ENCODE data around the gene YDJC.
A peak's percentile ranks its signal among the peaks of the same experiment; 100 is the strongest.
"Not testable (repeated sequence)": the region's sequence is repeated elsewhere in the genome, so short reads cannot be mapped to it uniquely, and the experiment has no call there.

YDJC gene

DNA sequence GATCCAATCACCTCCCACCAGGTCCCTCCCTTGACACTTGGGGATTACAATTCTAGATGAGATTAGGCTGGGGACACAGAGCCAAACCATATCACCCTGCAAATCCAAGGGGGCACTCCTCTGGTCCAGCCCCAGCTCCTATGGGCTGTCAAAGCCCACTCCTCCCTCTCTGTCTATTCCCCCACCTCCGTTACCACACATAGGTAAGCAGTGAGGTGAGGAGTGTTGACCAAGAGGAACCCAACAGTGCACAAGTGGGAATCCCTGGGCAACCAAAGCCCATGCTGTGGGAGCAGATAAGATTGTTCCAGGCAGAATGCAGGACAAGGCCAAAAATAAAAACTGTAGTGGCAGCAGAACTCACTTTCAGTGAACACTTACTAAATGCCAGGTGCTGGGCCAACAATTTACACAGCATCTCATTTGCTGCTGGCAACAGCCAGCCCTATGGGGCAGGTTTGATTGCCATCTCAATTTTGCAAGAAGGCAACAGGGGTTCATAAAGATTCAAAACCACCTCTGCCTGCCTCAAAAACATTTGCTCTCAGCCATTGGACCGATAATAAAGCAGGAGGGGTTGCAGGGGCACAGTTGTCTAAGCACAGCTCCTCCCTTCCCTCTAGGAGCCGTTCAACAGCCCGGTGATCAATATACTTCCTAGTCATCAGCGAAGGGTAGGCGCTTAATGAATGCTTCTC, 21.1 kb upstream of the YDJC start:
- H3K4me3 ChIP-seq (replicated peaks; ENCODE audit: low read depth, low read length): peak overlapping the region; percentile 73
- TF ChIP-seq, protein P1, sequence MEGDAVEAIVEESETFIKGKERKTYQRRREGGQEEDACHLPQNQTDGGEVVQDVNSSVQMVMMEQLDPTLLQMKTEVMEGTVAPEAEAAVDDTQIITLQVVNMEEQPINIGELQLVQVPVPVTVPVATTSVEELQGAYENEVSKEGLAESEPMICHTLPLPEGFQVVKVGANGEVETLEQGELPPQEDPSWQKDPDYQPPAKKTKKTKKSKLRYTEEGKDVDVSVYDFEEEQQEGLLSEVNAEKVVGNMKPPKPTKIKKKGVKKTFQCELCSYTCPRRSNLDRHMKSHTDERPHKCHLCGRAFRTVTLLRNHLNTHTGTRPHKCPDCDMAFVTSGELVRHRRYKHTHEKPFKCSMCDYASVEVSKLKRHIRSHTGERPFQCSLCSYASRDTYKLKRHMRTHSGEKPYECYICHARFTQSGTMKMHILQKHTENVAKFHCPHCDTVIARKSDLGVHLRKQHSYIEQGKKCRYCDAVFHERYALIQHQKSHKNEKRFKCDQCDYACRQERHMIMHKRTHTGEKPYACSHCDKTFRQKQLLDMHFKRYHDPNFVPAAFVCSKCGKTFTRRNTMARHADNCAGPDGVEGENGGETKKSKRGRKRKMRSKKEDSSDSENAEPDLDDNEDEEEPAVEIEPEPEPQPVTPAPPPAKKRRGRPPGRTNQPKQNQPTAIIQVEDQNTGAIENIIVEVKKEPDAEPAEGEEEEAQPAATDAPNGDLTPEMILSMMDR (IDR thresholded peaks at IDR 0.05; ENCODE audit: low read length, missing control alignments): no peak
- DNase-seq (ENCODE audit: low read depth): no peak

DNA sequence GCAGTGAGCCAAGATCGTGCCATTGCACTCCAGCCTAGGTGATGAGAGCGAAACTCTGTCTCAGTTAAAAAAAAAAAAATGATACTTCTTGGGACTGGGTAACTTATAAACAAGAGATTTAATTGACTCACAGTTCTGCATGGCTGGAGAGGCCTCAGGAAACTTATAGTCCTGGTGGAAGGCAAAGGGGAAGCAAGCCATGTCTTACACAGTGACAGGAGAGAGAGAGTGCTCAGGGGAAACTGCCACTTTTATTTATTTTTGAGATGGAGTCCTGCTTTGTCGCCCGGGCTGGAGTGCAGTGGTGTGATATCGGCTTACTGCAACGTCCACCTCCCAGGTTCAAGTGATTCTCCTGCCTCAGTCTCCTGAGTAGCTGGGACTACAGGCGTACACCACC, 20.5 kb upstream of the YDJC start:
- TF ChIP-seq, protein P1 (IDR thresholded peaks at IDR 0.05; ENCODE audit: low read length, missing control alignments): no peak
- DNase-seq (ENCODE audit: low read depth): no peak
- no peak overlapping the region for H3K4me3 ChIP-seq (replicated peaks; ENCODE audit: low read depth, low read length)

DNA sequence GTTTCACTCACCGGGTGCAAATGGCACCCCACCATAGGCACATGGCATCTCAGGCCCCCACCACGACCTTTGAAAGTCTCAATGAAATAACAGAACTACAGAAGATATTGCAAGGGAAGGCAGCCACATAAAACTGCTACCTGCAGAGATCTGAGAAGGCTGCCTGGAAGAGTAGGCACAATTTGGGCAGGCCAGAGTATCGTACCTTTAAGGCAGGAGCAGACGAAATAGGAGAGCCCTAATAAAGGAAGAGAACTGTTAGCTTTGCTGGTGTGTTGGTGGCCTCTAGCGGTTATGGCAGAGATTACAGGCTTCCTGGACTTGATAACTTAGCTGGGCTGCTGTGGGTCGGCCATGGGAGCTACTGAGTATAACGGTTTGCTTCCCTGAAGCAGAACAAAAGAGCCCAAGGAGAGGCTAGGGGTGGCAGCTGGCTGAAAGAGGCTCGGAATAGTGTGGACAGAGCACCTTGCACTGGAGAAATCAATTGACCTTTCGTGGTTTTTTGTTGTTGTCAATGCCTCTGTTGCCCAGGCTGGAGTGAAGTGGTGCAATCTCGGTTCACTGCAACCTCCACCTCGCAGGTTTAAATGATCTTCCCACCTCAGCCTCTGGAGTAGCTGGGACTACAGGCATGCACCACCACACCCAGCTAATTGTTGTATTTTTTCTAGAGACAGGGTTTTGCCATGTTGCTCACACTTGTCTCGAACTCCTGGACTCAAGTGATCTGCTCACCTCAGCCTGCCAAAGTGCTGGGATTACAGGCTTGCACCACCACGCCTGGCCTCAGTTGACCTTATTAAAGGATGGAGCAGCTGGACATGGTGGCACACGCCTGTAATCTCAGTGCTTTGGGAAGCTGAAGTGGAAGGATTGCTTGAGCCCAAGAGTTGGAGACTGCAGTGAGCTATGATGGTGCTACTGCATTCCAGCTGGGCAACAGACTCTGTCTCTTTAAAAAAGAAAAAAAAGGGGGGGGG, 17.1 kb upstream of the YDJC start:
- DNase-seq (ENCODE audit: low read depth): peak; percentile 88
- TF ChIP-seq, protein P1 (IDR thresholded peaks at IDR 0.05; ENCODE audit: low read length, missing control alignments): peak; percentile 93
- H3K4me3 ChIP-seq (replicated peaks; ENCODE audit: low read depth, low read length): no peak overlapping the region

DNA sequence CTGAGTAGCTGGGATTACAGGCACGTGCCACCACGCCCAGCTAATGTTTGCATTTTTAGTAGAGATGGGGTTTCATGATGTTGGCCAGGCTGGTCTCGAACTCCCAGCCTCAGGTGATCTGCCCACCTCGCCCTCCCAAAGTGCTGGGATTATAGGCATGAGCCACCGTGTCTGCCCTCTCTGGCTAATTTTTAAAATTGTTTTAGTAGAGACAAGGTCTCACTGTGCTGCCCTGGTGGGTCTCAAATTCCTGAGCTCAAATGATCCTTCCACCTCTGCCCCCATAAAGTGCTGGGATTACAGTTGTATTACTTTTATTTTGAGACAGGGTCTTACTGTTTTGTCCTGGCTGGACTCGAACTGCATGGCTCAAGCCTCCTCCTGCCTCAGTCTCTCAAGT, 15.7 kb upstream of the YDJC start:
- not testable (repeated sequence) for H3K4me3 ChIP-seq (replicated peaks; ENCODE audit: low read depth, low read length); DNase-seq (ENCODE audit: low read depth)

DNA sequence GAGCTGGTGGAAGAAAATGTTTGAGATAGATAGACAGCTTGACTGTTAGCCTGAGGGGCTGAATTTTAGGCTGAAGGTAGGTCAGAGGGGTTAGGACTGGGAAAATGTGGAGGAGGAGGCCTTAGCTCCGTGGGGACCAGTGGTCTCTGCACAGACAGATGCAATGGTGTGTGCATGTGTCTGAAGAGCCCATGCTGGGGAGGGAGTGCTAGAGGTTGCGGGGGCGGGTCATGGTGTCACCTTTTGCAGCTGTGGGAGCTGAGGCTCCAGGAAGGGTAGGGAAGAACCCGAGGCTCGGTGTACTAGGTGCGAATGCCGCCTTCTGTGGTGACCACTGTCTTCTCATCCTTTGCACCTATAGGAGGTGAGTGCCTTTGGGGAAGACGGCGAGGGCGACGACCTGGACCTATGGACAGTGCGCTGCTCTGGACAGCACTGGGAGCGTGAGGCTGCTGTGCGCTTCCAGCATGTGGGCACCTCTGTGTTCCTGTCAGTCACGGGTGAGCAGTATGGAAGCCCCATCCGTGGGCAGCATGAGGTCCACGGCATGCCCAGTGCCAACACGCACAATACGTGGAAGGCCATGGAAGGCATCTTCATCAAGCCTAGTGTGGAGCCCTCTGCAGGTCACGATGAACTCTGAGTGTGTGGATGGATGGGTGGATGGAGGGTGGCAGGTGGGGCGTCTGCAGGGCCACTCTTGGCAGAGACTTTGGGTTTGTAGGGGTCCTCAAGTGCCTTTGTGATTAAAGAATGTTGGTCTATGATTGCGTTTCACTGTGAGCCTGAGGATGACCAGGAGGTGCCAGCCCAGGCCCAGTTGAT, 13.9 kb upstream of the YDJC start:
- no peak for DNase-seq (ENCODE audit: low read depth)

DNA sequence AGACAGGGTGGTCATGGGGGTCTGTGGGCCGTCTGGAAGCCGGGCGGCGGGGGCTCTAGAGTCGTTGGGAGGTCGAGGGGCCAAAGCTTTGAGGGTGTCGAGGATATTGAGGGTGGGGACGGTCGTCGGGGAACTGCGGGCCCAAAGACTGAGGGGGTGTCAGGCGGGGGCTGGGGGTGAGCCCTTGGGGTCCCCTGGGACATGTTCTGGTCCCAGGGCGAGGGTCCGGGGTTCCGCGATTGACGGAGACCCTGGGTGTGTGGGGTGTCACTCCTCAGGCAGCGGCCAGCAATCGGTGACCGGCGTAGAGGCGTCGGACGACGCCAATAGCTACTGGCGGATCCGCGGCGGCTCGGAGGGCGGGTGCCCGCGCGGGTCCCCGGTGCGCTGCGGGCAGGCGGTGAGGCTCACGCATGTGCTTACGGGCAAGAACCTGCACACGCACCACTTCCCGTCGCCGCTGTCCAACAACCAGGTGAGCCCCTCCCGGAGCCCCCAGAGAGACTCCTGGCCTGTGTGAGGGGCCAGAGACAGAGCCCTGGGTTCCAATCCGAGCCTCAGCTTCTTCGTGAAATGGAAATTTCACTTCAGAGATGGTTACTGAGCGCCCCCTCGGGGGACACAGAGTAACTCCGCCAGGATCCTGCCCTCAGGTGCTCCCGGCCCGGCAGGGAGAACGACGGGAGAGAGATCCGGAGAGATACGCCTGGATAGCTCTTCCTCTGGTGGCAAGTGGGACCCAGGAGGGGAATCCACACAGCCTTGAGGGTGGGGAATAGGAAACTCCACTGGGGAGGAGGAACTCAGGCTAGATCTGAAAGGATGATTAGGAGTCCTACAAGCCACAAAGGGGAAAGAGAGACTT, 13.0 kb upstream of the YDJC start:
- H3K4me3 ChIP-seq (replicated peaks; ENCODE audit: low read depth, low read length): peak overlapping the region; percentile 75
- DNase-seq (ENCODE audit: low read depth): peak; percentile 52
- TF ChIP-seq, protein P1 (IDR thresholded peaks at IDR 0.05; ENCODE audit: low read length, missing control alignments): peak; percentile 63

More for the DNA sequence above, 13.9 kb upstream of the YDJC start:
- peak overlapping the region; percentile 75 for H3K4me3 ChIP-seq (replicated peaks; ENCODE audit: low read depth, low read length)
- TF ChIP-seq, protein P1 (IDR thresholded peaks at IDR 0.05; ENCODE audit: low read length, missing control alignments): peak; percentile 17

All from fibroblast of pulmonary artery (primary cell).